ENCODE measurements around the gene NAPB. TPM values are rescaled to one million over a fixed set of nuclear protein-coding genes. Genes with fewer than 3 reads are reported as not detected.

NAPB gene
- total and polyA plus RNA-seq, 10 of the 15 experiments (the other 5 are each of a cell fraction or from before 2014, with no cell fraction given) = 2.1 to 15.9 (median 7.2) TPM

DNA sequence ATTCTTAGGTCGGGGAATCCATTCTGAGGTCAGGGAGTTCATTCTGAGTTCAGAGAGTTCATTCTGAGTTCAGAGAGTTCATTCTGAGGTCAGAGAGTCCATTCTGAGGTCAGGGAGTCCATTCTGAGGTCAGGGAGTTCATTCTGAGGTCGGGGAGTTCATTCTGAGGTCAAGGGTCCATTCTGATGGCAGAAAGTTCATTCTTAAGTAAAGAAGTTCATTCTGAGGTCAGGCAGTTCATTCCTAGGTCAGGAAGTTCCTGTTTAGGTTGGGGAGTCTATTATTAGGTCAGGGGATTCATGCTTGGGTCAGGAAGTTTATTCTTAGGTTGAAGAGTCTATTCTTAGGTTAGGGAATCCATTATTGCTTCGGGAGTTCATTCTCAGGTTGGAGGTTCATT, 87.2 kb downstream of the NAPB start (continued):
- TF ChIP-seq SKIL (IDR thresholded peaks at IDR 0.05; ENCODE audit: low read depth, poor library complexity, severe bottlenecking) = peak; percentile 31
- TF ChIP-seq MEF2A (IDR thresholded peaks at IDR 0.05; ENCODE audit: insufficient read depth, low read depth, low read length) = peak; percentile 89
- peak; percentile 49; the same call in 1 of the 2 replicates for TF ChIP-seq ZBED1 (IDR thresholded peaks at IDR 0.05; ENCODE audit: borderline replicate concordance)
- TF ChIP-seq ATF7 (IDR thresholded peaks at IDR 0.05; ENCODE audit: low read depth) = no peak
- TF ChIP-seq ATF2 (IDR thresholded peaks at IDR 0.05; ENCODE audit: low read length) = peak; percentile 75
- TF ChIP-seq E4F1 (IDR thresholded peaks at IDR 0.05; ENCODE audit: borderline replicate concordance, partially characterized antibody) = no peak
- peak; percentile 22; the same call in 1 of the 2 replicates for TF ChIP-seq CREB1 (IDR thresholded peaks at IDR 0.05; ENCODE audit: low read depth)
- no peak for TF ChIP-seq MTA2 (IDR thresholded peaks at IDR 0.05; ENCODE audit: low read depth)
- peak; percentile 88; the same call in 1 of the 2 replicates for TF ChIP-seq FOXM1 (IDR thresholded peaks at IDR 0.05; ENCODE audit: low read depth, low read length)

All from GM12878 (cell line).